Measurements from ENCODE around the gene ST7L. TPM values are rescaled to one million over a fixed set of nuclear protein-coding genes. Genes with fewer than 3 reads are reported as not detected.

The ST7L gene
- total and polyA plus RNA-seq, 9 of the 15 experiments (the other 6 are each of a cell fraction or from before 2014, with no cell fraction given) = 9.0 to 32.5 (median 26.6) TPM

- TF ChIP-seq ARNT (IDR thresholded peaks at IDR 0.05) (peak in 1 of 2 experiments; percentile 23; a peak in 1 of 4 replicates), ZNF232 (CRISPR knock-in tag; IDR thresholded peaks at IDR 0.05) (no peak), BMI1 (IDR thresholded peaks at IDR 0.05; ENCODE audit: low read length) (no peak), FUS (optimal IDR thresholded peaks at IDR 0.05; ENCODE audit: low read depth, low read length) (no peak), YBX1 (IDR thresholded peaks at IDR 0.05) (no peak), ATF1 (CRISPR knock-in tag; IDR thresholded peaks at IDR 0.05) (no peak), ATF1 (tag; IDR thresholded peaks at IDR 0.05) (no peak), TAF15 (IDR thresholded peaks at IDR 0.05; ENCODE audit: low read depth, low read length) (no peak), CBFB (CRISPR knock-in tag; IDR thresholded peaks at IDR 0.05) (0 out of 2 replicates have a peak, but pooled peaks have one; percentile 13), MECOM (CRISPR knock-in tag; IDR thresholded peaks at IDR 0.05) (0 out of 2 replicates have a peak, but pooled peaks have one; percentile 18), ARID3A (IDR thresholded peaks at IDR 0.05; ENCODE audit: borderline replicate concordance, low read depth, low read length) (no peak), HNRNPUL1 (IDR thresholded peaks at IDR 0.05; ENCODE audit: low read length) (no peak), PHF21A (IDR thresholded peaks at IDR 0.05; ENCODE audit: borderline replicate concordance, low read depth) (0 out of 2 replicates have a peak, but pooled peaks have one; percentile 39), HDAC3 (IDR thresholded peaks at IDR 0.05; ENCODE audit: borderline replicate concordance, partially characterized antibody) (no peak), POLR2G (IDR thresholded peaks at IDR 0.05; ENCODE audit: low read depth, low read length) (peak; percentile 91), ZNF507 (tag; conservative IDR thresholded peaks at IDR 0.05) (no peak), GTF2B (IDR thresholded peaks at IDR 0.05; ENCODE audit: extremely low read depth, insufficient read length) (peak; percentile 33), CREBBP (IDR thresholded peaks at IDR 0.05; ENCODE audit: low read depth, low read length) (no peak), HNRNPH1 (optimal IDR thresholded peaks at IDR 0.05; ENCODE audit: low read depth, low read length) (no peak), EZH2 (IDR thresholded peaks at IDR 0.05; ENCODE audit: borderline replicate concordance, low read depth, low read length) (no peak), ZNF586 (CRISPR knock-in tag; conservative IDR thresholded peaks at IDR 0.05) (no peak), SIN3B (IDR thresholded peaks at IDR 0.05; ENCODE audit: low read depth) (peak; percentile 77; the same call in 1 of the 2 replicates), ZNF263 (CRISPR knock-in tag; IDR thresholded peaks at IDR 0.05; ENCODE audit: borderline replicate concordance) (no peak), ZNF212 (CRISPR knock-in tag; IDR thresholded peaks at IDR 0.05) (no peak), SPI1 (IDR thresholded peaks at IDR 0.05; ENCODE audit: borderline replicate concordance, low read depth, low read length) (no peak)
- TF ChIP-seq, protein P1, sequence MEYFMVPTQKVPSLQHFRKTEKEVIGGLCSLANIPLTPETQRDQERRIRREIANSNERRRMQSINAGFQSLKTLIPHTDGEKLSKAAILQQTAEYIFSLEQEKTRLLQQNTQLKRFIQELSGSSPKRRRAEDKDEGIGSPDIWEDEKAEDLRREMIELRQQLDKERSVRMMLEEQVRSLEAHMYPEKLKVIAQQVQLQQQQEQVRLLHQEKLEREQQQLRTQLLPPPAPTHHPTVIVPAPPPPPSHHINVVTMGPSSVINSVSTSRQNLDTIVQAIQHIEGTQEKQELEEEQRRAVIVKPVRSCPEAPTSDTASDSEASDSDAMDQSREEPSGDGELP (CRISPR knock-in tag; IDR thresholded peaks at IDR 0.05; ENCODE audit: borderline replicate concordance) = peak; percentile 92
- TF ChIP-seq, protein P2, sequence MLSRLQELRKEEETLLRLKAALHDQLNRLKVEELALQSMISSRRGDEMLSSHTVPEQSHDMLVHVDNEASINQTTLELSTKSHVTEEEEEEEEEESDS (CRISPR knock-in tag; IDR thresholded peaks at IDR 0.05) = no peak
Observed at GRCh38 chr1:112618721-112619517, at the start of gene ST7L (continued).

Measured in K562 (cell line).